ENCODE data around the gene C16orf46. TPM values are rescaled to one million over a fixed set of nuclear protein-coding genes. Genes with fewer than 3 reads are reported as not detected.

Gene C16orf46
- total and polyA plus RNA-seq, 9 donors: 0.36 to 3.8 (median 0.82) TPM; not detected in 1

DNA sequence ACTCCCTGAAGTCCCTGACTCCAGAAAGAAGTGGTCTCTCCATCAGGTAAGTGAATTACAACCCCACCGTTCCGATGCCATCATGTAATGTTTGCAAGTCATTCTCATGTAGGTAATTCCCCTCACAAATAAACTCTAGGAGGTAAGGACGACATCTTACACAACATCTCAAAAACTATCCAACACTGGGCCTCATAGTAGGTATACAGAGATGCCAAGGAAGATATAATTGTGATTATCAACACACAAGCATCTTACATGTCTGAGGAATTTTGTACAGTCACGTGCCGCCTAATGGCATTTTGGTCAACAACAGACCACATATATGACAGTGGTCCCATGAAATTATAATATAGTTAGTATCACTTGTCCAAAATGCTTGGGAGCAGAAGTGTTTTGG, 11.8 kb upstream of the C16orf46 start:
- H3K36me3 ChIP-seq: no peaks in the 10 kb centered on the region
- H3K27me3 ChIP-seq: no peaks in the 10 kb centered on the region
- intact Hi-C loops (cut with DNase I): no loop called here
- no peak for DNase-seq
- no peak overlapping the region for H3K4me3 ChIP-seq
- no peaks in the 10 kb centered on the region for H3K9me3 ChIP-seq
- TF ChIP-seq POLR2A (IDR thresholded peaks at IDR 0.05) (no peak), EP300 (IDR thresholded peaks at IDR 0.05) (no peak)
- TF ChIP-seq, protein P1, sequence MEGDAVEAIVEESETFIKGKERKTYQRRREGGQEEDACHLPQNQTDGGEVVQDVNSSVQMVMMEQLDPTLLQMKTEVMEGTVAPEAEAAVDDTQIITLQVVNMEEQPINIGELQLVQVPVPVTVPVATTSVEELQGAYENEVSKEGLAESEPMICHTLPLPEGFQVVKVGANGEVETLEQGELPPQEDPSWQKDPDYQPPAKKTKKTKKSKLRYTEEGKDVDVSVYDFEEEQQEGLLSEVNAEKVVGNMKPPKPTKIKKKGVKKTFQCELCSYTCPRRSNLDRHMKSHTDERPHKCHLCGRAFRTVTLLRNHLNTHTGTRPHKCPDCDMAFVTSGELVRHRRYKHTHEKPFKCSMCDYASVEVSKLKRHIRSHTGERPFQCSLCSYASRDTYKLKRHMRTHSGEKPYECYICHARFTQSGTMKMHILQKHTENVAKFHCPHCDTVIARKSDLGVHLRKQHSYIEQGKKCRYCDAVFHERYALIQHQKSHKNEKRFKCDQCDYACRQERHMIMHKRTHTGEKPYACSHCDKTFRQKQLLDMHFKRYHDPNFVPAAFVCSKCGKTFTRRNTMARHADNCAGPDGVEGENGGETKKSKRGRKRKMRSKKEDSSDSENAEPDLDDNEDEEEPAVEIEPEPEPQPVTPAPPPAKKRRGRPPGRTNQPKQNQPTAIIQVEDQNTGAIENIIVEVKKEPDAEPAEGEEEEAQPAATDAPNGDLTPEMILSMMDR (IDR thresholded peaks at IDR 0.05): no peak
- 93 to 97% (median 94%) methylated on average over 5 of the region's 5 CpGs for WGBS, 3 donors
- H3K4me1 ChIP-seq (ENCODE audit: insufficient read depth): no peaks in the 10 kb centered on the region
- H3K27ac ChIP-seq: no peak overlapping the region

DNA sequence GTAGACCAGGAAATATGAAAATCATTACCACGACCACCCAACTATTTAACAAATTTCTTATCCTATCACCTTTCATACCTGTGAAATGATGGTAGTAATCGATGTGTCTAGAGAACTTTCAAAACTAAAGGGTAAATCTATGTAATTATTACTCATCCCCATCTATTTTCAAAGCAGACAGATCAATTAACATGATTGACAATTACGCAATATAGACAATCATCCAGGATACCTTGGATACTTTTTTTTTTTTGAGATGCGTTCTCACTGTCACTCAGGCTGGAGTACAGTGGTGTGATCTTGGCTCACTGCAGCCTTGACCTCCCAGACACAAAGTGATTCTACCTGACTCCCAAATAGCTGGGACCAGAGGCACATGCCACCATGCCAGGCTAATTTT, 4.0 kb upstream of the C16orf46 start:
- H3K4me1 ChIP-seq (ENCODE audit: insufficient read depth): no peaks in the 10 kb centered on the region
- WGBS, 3 donors: 96% methylated on average over 4 of the region's 4 CpGs
- intact Hi-C loops (cut with DNase I): no loop called here
- no peak overlapping the region for H3K4me3 ChIP-seq
- H3K27me3 ChIP-seq: no peaks in the 10 kb centered on the region
- H3K27ac ChIP-seq: no peak overlapping the region
- no peak for DNase-seq
- no peaks in the 10 kb centered on the region for H3K36me3 ChIP-seq
- no peaks in the 10 kb centered on the region for H3K9me3 ChIP-seq
- TF ChIP-seq EP300 (IDR thresholded peaks at IDR 0.05): no peak
- no peak for TF ChIP-seq POLR2A (IDR thresholded peaks at IDR 0.05)
- TF ChIP-seq, protein P1 (IDR thresholded peaks at IDR 0.05): no peak

DNA sequence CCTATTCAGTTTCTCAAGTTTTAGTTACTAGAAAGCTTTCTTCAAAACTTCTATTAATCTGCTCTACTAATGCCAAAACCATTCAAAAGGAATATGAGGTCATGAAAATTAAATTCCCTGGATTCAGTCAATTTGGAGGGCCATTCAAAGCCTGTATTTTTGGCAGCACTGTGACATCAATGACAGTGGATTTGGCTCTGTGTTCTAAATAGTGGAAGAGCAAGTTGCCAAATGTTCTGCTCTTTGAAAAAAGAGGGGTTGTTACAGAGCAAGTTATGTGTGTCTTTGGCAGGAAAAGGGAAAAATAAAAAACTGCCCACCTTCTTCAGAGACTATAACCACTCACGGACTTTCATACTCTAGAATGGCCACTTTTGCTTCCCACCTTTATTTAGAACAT, 3.2 kb upstream of the C16orf46 start:
- intact Hi-C loops (cut with DNase I): no loop called here
- Histone ChIP-seq H3K9me3 (no peaks in the 10 kb centered on the region), H3K27ac (no peak overlapping the region), H3K4me3 (no peak overlapping the region), H3K36me3 (no peaks in the 10 kb centered on the region), H3K4me1 (ENCODE audit: insufficient read depth) (no peaks in the 10 kb centered on the region), H3K27me3 (no peaks in the 10 kb centered on the region)
- WGBS, 3 donors: 82 to 92% (median 90%) methylated on average over 1 of the region's 1 CpG
- TF ChIP-seq POLR2A (IDR thresholded peaks at IDR 0.05) (no peak), EP300 (IDR thresholded peaks at IDR 0.05) (no peak)
- TF ChIP-seq, protein P1 (IDR thresholded peaks at IDR 0.05): no peak
- no peak for DNase-seq

DNA sequence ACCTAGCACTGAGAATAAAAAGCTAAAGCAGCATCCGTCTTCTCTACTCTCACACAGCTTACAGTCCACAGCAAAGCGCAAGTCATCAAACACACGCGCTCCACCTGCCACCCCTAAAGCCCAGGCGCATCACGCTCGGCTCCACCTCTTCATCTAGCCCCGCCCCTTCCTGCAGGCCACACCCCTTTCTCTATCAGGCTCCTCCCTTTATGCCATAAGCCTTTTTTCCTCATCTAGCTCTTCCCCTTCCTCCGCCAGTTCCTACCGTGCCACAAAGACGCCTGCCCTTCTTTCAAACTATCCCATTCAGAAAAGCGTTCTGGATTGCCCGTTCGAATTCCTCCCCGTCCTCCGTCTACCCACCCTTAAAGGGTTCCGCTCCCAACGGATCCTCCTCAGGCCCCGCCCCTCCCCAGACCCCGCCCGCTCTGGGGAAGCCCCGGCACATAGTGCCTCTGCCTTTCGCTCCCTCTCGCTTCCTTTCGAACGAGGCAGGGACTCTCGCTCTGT, 417 bp downstream of the C16orf46 start:
- peak overlapping the region; percentile 84 for H3K4me3 ChIP-seq
- no peaks in the 10 kb centered on the region for H3K27me3 ChIP-seq
- H3K36me3 ChIP-seq: no peaks in the 10 kb centered on the region
- H3K27ac ChIP-seq: peak overlapping the region; percentile 58 to 98
- no peaks in the 10 kb centered on the region for H3K4me1 ChIP-seq (ENCODE audit: insufficient read depth)
- DNase-seq: peak; percentile 90 to 94 (median 93)
- WGBS, 3 donors: 1% methylated on average over 27 of the region's 27 CpGs
- TF ChIP-seq, protein P1 (IDR thresholded peaks at IDR 0.05): no peak
- TF ChIP-seq EP300 (IDR thresholded peaks at IDR 0.05) (no peak), POLR2A (IDR thresholded peaks at IDR 0.05) (no peak)
- intact Hi-C loops (cut with DNase I): loop anchor here in 1 of 4 donors (2.0 kb wide), 1 partner anchor 70 kb away; the partner anchor contains the start of genes CENPN and CMC2
- no peaks in the 10 kb centered on the region for H3K9me3 ChIP-seq

All from ovary (tissue), 9 donors.